Measurements from ENCODE around the gene CATSPERE. TPM values are rescaled to one million over a fixed set of nuclear protein-coding genes. Genes with fewer than 3 reads are reported as not detected.

CATSPERE gene
- total RNA-seq, 1 experiment from 2014 or later = 1.2 TPM

DNA sequence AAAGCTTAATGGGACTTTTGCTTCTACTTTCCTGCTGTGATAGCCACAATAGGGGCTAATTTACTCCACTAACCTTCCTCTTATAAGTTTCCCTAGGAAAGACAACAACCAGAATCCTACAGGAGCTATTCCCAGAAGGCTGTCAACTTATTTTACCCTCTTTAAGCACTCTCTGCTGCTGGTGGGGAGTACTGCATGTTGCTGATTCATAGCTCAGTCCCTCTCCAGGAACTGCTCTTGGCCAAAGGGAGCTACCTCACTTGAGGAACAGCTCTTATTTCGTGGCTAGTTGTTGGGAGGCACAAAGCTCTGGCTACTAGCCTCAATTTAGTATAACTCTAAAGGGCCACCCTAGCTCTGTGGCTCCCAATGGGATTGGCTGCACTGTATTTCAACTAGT, 46.5 kb upstream of the CATSPERE start:
- POLR2A ChIA-PET (ENCODE audit: unreplicated experiment) = interaction anchor here (0.5 kb wide), 1 partner anchor 81 kb away, joined by 4 read pairs; no protein-coding TSS in a partner anchor
- Histone ChIP-seq H3K9me2 (ENCODE audit: insufficient read depth) (no peaks in the 10 kb centered on the region), H4K20me1 (ENCODE audit: insufficient read depth) (no peaks in the 10 kb centered on the region), H2AFZ (no peak overlapping the region), H3K4me1 (replicated peaks; ENCODE audit: insufficient read depth) (no peaks in the 10 kb centered on the region), H3K36me3 (ENCODE audit: low read depth) (peaks cover 53% of the 10 kb centered on the region), H3K9me3 (ENCODE audit: insufficient read depth, low read depth) (no peaks in the 10 kb centered on the region), H3K79me2 (ENCODE audit: low read depth) (no peaks in the 10 kb centered on the region), H3K4me3 (no peak overlapping the region), H3K4me2 (no peak overlapping the region), H3F3A (ENCODE audit: insufficient read depth, low read depth) (peaks cover 3% of the 10 kb centered on the region; the same call in 1 of the 2 replicates), H3K27me3 (ENCODE audit: insufficient read depth, low read depth) (no peaks in the 10 kb centered on the region), H3K27ac (no peak overlapping the region)
- CTCF ChIA-PET = interaction anchor here (0.6 to 1.4 kb wide), 5 partner anchors 35 to 623 kb away, joined by 3 to 14 read pairs (median 3); no protein-coding TSS in a partner anchor
- BruUV-seq (replicated peaks) = no TSS peak
- intact Hi-C loops (cut with micrococcal nuclease; ENCODE audit: unreplicated experiment) = no loop called here
- no peak for TF ChIP-seq EZH2 (IDR thresholded peaks at IDR 0.05; ENCODE audit: low read depth)
- TF ChIP-seq, protein P1, sequence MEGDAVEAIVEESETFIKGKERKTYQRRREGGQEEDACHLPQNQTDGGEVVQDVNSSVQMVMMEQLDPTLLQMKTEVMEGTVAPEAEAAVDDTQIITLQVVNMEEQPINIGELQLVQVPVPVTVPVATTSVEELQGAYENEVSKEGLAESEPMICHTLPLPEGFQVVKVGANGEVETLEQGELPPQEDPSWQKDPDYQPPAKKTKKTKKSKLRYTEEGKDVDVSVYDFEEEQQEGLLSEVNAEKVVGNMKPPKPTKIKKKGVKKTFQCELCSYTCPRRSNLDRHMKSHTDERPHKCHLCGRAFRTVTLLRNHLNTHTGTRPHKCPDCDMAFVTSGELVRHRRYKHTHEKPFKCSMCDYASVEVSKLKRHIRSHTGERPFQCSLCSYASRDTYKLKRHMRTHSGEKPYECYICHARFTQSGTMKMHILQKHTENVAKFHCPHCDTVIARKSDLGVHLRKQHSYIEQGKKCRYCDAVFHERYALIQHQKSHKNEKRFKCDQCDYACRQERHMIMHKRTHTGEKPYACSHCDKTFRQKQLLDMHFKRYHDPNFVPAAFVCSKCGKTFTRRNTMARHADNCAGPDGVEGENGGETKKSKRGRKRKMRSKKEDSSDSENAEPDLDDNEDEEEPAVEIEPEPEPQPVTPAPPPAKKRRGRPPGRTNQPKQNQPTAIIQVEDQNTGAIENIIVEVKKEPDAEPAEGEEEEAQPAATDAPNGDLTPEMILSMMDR (conservative IDR thresholded peaks at IDR 0.05) = no peak
- peak in 1 of 2 experiments; percentile 47 for DNase-seq

DNA sequence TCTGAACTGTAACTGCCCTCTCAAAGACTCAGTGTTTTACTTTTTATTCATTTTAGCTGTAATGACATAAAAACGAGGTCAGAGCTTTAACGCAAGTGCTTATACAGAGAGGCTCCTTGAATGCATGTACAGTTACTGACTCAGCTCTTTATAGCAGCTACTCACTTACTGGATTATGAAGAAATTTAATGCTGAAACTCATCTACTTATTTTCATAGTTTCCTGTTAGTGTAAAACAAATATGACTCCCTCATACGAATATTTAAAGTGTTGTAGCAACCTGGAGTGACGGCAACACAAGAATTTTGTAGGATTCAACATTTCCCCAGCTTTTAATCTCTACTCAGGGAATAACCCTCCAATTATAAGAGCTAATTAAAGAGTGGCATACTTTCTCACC, 42.0 kb upstream of the CATSPERE start:
- no peaks in the 10 kb centered on the region for H3K4me1 ChIP-seq (replicated peaks; ENCODE audit: insufficient read depth)
- H4K20me1 ChIP-seq (ENCODE audit: insufficient read depth) = no peaks in the 10 kb centered on the region
- no peaks in the 10 kb centered on the region for H3K27me3 ChIP-seq (ENCODE audit: insufficient read depth, low read depth)
- no peak overlapping the region for H3K4me3 ChIP-seq
- H3K9me2 ChIP-seq (ENCODE audit: insufficient read depth) = no peaks in the 10 kb centered on the region
- no peak for TF ChIP-seq EZH2 (IDR thresholded peaks at IDR 0.05; ENCODE audit: low read depth)
- TF ChIP-seq, protein P1 (conservative IDR thresholded peaks at IDR 0.05) = no peak
- ChIA-PET CTCF (no interaction called here), POLR2A (ENCODE audit: unreplicated experiment) (interaction anchor here (0.5 kb wide), 1 partner anchor 12 kb away, joined by 5 read pairs; no protein-coding TSS in a partner anchor)
- no peaks in the 10 kb centered on the region for H3K9me3 ChIP-seq (ENCODE audit: insufficient read depth, low read depth)
- intact Hi-C loops (cut with micrococcal nuclease; ENCODE audit: unreplicated experiment) = no loop called here
- BruUV-seq (replicated peaks) = no TSS peak
- peaks cover 3% of the 10 kb centered on the region; the same call in 1 of the 2 replicates for H3F3A ChIP-seq (ENCODE audit: insufficient read depth, low read depth)
- H3K27ac ChIP-seq = no peak overlapping the region
- no peaks in the 10 kb centered on the region for H3K79me2 ChIP-seq (ENCODE audit: low read depth)
- no peak overlapping the region for H2AFZ ChIP-seq
- H3K4me2 ChIP-seq = no peak overlapping the region
- no peak for DNase-seq
- peaks cover 66% of the 10 kb centered on the region for H3K36me3 ChIP-seq (ENCODE audit: low read depth)

DNA sequence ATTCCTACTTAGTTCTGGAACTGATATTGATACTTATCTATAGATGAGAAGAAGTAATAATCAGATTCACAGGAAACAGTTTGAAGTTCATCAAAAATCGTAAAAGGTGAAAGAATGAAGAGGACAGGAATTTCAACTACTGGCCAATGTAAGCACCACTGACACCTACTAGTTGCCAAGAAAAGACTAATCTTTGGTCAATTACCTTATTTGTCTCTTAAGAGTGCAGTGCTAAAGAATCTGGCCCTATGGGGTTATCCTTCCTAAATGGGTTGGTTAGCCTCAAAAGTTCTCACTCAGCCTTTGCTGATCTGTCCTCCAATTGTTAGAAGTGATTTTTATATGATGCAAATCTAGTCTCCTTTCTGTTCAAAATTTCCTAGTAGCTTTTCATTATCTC, 38.9 kb upstream of the CATSPERE start:
- H3K27ac ChIP-seq = no peak overlapping the region
- no peak for TF ChIP-seq EZH2 (IDR thresholded peaks at IDR 0.05; ENCODE audit: low read depth)
- TF ChIP-seq, protein P1 (conservative IDR thresholded peaks at IDR 0.05) = no peak
- no peaks in the 10 kb centered on the region for H3K4me1 ChIP-seq (replicated peaks; ENCODE audit: insufficient read depth)
- peaks cover 61% of the 10 kb centered on the region for H3K36me3 ChIP-seq (ENCODE audit: low read depth)
- H3K4me3 ChIP-seq = no peak overlapping the region
- no peaks in the 10 kb centered on the region for H4K20me1 ChIP-seq (ENCODE audit: insufficient read depth)
- H2AFZ ChIP-seq = no peak overlapping the region
- ChIA-PET CTCF (no interaction called here), POLR2A (ENCODE audit: unreplicated experiment) (no interaction called here)
- no peak for DNase-seq
- H3K9me3 ChIP-seq (ENCODE audit: insufficient read depth, low read depth) = no peaks in the 10 kb centered on the region
- no peak overlapping the region for H3K4me2 ChIP-seq
- H3K9me2 ChIP-seq (ENCODE audit: insufficient read depth) = no peaks in the 10 kb centered on the region
- intact Hi-C loops (cut with micrococcal nuclease; ENCODE audit: unreplicated experiment) = no loop called here
- BruUV-seq (replicated peaks) = no TSS peak
- no peaks in the 10 kb centered on the region for H3F3A ChIP-seq (ENCODE audit: insufficient read depth, low read depth)
- H3K27me3 ChIP-seq (ENCODE audit: insufficient read depth, low read depth) = no peaks in the 10 kb centered on the region
- no peaks in the 10 kb centered on the region for H3K79me2 ChIP-seq (ENCODE audit: low read depth)
